KOPT-K1 (cell line): ENCODE measurements around the gene ZNF629.

Experiments
- H3K27ac ChIP-seq: fragments of 200-600 bp; sonication (generic); 2 replicates; pipeline ENCODE4 v1.5.1; 2016; ENCODE audit warnings: antibody characterized with exemption, mild to moderate bottlenecking, low read depth, low read length; ENCODE audit not compliant: poor library complexity, severe bottlenecking
- H3K36me3 ChIP-seq: fragments of 200-600 bp; sonication (generic); 2 replicates; pipeline ENCODE4 v1.5.1; 2017; ENCODE audit warnings: antibody characterized with exemption, mild to moderate bottlenecking, low read length, moderate library complexity; ENCODE audit not compliant: insufficient read depth
- H3K9me3 ChIP-seq: fragments of 200-600 bp; sonication (generic); 2 replicates; pipeline ENCODE4 v1.5.1; 2017; ENCODE audit warnings: antibody characterized with exemption, low read length, mild to moderate bottlenecking; ENCODE audit not compliant: insufficient read depth, poor library complexity, severe bottlenecking

ZNF629 gene

GRCh38 chr16:30802936-30803335, 15.9 kb upstream of the ZNF629 start:
- Histone ChIP-seq H3K36me3 (no peaks in the 10 kb centered on the region), H3K27ac (peak overlapping the region; percentile 10), H3K9me3 (no peaks in the 10 kb centered on the region)

- H3K36me3 ChIP-seq, result no peaks in the 10 kb centered on the region
- no peaks in the 10 kb centered on the region for H3K9me3 ChIP-seq
- no peak overlapping the region for H3K27ac ChIP-seq
Observed at GRCh38 chr16:30797670-30798309, 10.8 kb upstream of the ZNF629 start.

DNA sequence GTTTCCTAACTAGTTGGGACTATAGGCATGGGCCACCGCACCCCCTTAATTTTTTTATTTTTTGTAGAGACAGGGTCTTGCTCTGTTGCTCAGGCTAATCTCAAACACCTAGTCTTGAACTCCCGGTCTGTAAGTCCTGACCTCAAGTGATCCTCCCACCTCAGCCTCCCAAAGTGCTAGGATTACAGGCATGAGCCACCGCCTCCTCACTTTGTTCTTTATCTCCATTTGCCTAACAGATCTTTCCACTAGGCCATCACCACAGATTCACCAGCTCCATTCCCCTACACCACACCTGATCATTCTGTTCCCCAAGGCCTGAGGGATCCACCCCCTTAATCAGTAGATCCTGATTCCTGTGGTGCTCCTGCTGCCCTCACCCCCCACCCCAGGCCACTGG, 7.6 kb upstream of the ZNF629 start:
- Histone ChIP-seq H3K9me3 (no peaks in the 10 kb centered on the region), H3K36me3 (no peaks in the 10 kb centered on the region), H3K27ac (no peak overlapping the region)

DNA sequence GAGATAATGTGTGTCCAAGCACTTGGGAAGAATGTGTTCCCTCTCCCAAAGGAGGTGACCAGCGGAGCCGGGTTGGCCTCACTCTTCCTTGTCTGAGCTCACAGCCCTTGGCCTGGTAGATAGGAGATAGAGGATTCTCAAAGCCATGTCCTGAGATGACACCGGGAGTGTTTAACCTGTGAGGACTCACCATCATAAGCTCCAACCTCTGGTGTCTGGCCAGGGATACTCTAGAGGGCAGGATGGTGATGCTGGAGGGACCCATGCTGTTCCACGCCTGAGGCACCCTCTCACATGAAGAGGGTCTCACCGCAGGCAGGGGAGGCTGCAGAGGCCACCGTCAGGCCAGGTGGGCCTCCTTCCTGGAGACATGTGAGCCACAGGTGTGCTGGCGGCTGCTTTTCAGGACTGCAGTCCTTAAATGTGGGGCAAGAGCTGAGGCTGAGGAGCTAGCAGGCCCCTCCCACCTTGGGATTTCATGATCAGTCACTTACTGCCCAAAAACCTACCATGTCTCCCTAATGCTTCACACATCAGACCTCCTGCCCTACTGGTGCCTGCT, 6.6 kb upstream of the ZNF629 start:
- H3K27ac ChIP-seq, result no peak overlapping the region
- no peaks in the 10 kb centered on the region for H3K36me3 ChIP-seq
- no peaks in the 10 kb centered on the region for H3K9me3 ChIP-seq

DNA sequence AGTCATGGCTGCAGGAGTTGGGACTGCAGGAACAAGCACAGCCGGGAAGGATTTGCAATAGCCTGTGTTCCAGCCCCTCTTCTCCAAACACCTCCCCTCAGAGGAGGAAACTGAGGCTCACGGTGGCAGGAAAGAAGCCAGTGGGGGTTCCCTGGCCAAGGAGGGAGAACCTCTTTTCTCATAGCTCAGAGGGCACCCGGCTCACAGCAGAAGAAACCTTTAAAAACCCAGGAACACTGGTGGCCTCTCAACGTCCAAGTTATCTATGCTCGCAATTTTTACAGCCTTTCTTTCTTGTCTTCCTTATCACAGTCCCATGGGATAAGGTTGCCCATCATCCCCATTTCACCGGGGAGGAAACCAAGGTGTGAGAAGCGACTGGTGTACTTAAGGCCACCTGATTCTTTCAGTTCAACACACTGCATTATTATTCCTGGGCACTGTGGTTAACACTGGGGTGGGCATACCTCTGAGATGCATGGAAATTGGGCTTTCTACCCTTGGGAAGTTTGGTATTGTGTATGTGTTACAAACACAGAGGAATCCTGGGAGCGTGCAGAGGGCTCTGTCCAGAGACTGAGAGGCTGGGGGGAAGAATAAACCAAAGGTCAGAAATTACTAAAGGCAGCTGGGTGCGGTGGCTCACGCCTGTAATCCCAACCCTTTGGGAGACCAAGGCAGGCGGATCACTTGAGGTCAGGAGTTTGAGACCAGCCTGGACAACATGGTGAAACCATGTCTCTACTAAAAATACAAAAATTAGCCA, 791 bp upstream of the ZNF629 start:
- no peak overlapping the region for H3K27ac ChIP-seq
- H3K9me3 ChIP-seq, result no peaks in the 10 kb centered on the region
- no peaks in the 10 kb centered on the region for H3K36me3 ChIP-seq

GRCh38 chr16:30786115-30786935, 680 bp downstream of the ZNF629 start:
- Histone ChIP-seq H3K9me3 (no peaks in the 10 kb centered on the region), H3K36me3 (no peaks in the 10 kb centered on the region), H3K27ac (no peak overlapping the region)

DNA sequence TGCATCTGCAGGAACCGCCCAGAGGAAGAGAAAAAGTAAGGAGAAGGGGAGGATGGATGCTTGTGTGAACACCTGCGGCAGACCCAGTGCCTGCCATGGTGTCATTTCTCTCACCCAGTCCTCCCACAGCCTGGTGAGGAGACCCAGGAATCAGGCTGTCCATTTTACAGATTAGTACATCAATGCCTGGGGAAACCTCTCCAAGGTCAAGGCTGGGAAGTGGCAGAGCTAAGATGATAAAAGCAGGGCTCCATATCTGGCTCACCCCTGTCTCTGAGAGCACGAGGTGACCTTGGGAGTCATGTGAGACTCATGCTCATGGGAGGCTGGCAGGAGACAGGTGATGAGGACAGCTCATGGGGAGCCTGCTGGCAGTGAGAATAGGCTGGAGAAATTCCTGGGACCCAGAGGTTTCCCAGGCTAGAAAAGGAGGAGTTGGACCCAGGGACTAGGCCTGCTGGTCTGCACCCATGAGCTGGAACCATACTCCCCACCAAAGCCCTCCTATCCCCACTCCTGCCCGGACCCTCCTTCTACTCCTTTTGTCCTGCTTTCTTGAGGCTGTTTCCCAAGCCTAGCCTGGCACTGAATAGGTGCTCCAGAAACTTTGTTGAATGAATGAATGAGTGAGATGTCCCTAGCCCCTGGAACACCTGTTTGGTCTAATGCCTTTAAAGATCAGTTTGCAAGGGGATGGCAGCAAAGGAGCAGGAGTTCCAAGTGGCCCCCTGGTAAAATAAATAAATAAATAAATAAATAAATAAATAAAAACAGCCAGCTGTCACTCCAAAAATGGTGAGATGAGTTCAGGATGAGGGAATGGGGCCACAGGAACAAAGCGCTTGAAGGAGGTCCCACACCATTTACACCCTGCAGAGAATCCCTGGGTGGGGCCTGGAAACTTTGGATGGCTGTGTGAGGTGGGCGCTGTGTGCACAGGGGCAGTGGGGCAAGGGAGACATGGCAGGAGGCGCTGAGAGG, 1.6 kb downstream of the ZNF629 start:
- Histone ChIP-seq H3K36me3 (no peaks in the 10 kb centered on the region), H3K9me3 (no peaks in the 10 kb centered on the region)

DNA sequence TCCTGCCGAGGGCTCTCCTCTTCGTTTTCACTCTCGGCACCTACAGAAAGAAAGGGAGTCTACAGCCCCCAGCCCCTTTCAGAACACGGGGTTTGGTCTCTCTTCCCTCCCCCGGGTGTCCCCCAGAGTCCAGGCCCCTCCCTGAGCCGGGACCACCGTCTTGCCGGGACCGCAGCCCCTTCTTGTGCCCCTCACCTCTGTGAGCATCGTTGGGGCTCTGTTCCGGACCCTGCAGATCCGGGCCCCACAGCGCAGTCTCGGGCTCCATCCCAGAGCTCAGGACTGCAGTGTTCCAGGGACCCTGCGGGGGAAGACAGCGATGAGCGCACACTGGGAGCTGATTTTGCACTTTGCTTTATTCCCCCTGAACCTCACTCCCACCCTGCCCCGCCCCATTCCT, 2.8 kb downstream of the ZNF629 start:
- Histone ChIP-seq H3K9me3 (no peaks in the 10 kb centered on the region), H3K27ac (no peak overlapping the region), H3K36me3 (no peaks in the 10 kb centered on the region)

More for the DNA sequence above, 1.6 kb downstream of the ZNF629 start:
- no peak overlapping the region for H3K27ac ChIP-seq

- H3K27ac ChIP-seq, result no peak overlapping the region
- H3K36me3 ChIP-seq, result no peaks in the 10 kb centered on the region
- no peaks in the 10 kb centered on the region for H3K9me3 ChIP-seq
Observed at GRCh38 chr16:30783280-30784109, 3.5 kb downstream of the ZNF629 start.

- no peaks in the 10 kb centered on the region for H3K9me3 ChIP-seq
- no peak overlapping the region for H3K27ac ChIP-seq
- no peaks in the 10 kb centered on the region for H3K36me3 ChIP-seq
Observed at GRCh38 chr16:30782486-30783279, 4.3 kb downstream of the ZNF629 start.

DNA sequence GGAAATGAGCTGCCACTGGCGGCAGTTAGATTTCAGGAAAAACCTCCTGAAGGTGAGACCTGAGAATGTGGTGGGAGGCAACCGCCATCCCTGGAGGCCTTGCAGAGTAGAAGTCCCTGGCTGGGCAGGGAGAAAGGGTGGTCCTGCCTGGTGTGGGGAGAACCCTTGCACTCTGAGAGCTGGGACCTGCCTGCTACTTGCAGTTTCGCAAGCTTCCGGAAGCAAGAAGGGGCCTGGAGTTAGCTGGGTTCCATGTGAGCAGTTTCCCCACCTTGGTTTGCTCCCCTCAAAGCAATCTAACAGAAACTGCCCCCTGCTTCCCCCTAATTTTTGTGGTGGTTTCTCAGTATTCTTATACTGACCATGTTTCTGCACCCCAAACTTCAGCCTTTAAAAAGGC, 6.5 kb downstream of the ZNF629 start:
- no peak overlapping the region for H3K27ac ChIP-seq
- H3K36me3 ChIP-seq, result peaks cover 6% of the 10 kb centered on the region; the same call in 1 of the 2 replicates
- no peaks in the 10 kb centered on the region for H3K9me3 ChIP-seq

DNA sequence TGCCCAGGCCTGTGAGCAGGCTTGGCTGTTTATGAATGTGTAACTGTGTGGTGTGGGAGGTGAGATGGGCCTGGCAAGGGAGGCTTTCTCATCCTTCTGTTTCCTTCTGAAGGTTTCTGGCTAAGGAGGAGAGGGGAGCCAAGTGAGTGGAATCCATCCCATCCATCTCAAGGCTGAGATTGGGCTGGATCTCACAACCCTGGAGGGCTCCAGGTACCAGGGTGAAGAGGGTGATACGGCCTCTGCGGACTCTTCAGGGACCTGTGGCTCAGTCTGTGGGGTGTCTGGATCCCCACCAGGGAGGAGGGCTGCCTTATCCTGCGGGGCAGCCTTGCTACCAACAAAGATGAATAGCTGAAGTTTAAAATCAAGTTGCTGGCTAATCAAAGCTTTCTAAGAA, 7.0 kb downstream of the ZNF629 start:
- H3K27ac ChIP-seq, result no peak overlapping the region
- H3K9me3 ChIP-seq, result no peaks in the 10 kb centered on the region
- H3K36me3 ChIP-seq, result peaks cover 11% of the 10 kb centered on the region; the same call in 1 of the 2 replicates

DNA sequence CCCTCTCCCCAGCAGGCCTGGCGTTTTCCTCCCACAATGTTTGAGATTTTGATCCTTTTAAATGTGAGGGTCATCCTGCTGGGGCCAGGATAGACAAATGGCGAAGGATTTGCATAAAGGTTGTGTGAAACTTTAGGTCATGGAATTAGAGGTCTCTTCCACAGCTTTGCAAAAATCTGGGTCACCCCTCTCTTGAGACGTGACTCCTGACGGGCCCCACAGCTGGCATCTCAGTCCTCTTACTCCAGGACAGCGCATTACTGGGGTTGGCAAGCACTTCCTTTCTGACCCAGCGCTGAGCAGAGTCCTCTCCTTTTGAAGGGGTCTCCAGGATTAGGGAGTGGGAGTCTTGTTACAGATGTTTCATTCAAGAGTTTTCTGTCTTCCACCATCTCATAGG, 7.4 kb downstream of the ZNF629 start:
- H3K27ac ChIP-seq, result no peak overlapping the region
- no peaks in the 10 kb centered on the region for H3K9me3 ChIP-seq
- peaks cover 15% of the 10 kb centered on the region; the same call in 1 of the 2 replicates for H3K36me3 ChIP-seq
